Measurements from ENCODE around the gene RBP5. TPM values are rescaled to one million over a fixed set of nuclear protein-coding genes. Genes with fewer than 3 reads are reported as not detected.

Gene RBP5
- total RNA-seq, 1 experiment from 2014 or later = not detected

DNA sequence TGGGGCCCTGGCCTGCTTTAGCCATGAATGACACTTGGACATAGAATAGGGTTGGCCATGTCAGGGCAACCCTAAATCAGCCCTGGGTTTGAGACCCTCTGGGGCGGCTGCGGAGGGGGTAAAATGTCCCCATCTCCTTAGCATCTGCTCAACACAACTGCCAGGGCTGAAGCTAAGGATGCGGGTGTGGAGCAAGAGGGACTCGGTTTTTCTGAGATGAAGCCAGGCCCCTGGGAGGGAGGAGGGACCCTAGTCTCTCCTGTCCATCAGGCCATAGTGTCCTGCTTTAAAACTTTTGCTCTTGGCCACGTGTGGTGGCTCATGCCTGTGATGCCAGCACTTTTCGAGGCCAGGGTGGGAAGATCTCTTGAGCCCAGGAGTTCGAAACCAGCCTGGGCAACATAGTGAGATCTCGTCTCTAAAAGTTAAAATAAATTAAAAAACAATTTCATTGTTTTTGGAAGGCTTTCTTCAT lies 35.7 kb downstream of the RBP5 start:
- in situ Hi-C loops (cut with HindIII; ENCODE audit: low pct_unique_long_range_greater_than_20kb, low sequenced_read_pairs) = no loop called here
- DNase-seq (ENCODE audit: low read depth) = no peak

DNA sequence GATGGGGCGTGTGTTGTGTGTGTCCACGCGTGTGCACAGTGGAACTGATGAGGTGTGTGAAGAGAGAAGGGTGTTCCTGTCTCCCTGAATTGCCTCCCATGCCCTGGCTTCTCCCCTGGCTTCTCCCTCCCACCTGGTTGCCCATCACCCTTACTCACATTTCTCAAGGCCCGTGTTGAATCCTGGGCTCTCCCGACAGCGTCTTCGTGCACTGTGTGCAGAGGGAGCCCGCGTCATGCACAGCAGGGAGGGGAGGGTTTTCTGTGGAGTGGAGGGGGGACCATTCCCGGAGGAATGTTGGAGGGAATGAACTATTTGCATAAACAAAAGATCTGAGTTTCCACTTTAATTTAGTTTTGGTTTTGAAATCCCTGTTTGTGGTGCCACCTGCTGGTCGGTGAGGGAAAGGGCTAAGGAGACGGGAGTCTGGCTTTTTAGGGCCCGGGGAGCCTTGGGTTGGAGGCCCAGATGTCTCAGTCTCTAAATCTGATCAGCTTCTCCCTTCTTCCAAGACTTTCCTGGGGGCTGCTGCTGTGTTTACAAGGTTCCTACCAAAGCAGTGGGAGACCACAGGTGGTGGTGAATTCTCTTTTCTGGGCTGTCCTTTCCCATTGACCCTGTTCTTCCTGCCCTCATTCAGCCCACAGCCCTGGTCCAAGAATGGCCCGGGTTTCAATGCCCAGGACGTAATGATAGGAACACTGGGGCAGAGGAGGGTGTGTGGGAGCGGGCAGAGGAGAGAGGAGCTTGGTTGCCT lies 36.3 kb downstream of the RBP5 start, which contains the start of gene C1R:
Gene C1R, minus strand, starts transcription at position 217 of the 757 bp plus-strand sequence. Its CDS starts 57 bp downstream, at position 160.
- in situ Hi-C loops (cut with HindIII; ENCODE audit: low pct_unique_long_range_greater_than_20kb, low sequenced_read_pairs) = no loop called here

DNA sequence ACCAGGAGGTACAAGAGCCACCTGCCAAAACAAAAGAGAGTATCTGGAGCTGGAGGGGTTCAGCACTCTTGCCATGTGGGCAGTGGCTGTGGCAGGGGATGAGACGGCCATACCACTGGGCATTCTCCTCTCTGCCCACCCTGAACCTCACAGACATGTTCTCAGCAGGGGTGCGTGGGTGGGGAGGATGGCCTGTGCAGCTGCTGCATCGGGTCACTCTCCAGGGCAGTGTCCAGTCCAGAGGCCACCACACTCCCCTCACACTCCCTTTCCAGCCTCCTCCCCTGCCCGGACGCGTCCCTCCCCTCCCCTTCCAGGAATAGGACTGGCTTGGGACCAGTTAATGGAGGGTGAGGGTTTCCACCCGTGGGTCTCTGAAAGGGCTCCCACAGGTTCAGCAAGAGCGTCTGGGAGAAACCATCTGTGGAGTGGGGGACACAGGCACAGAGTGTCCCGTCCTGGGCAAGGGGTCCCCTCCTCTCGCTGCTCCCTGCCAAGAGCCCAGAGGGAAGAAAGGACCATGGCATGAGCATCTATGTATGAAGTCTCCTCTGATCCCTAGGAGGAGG lies 36.9 kb downstream of the RBP5 start:
- in situ Hi-C loops (cut with HindIII; ENCODE audit: low pct_unique_long_range_greater_than_20kb, low sequenced_read_pairs) = no loop called here
- no peak for DNase-seq (ENCODE audit: low read depth)

More for the DNA sequence above, 36.3 kb downstream of the RBP5 start, which contains the start of gene C1R:
- DNase-seq (ENCODE audit: low read depth) = peak; percentile 56

DNA sequence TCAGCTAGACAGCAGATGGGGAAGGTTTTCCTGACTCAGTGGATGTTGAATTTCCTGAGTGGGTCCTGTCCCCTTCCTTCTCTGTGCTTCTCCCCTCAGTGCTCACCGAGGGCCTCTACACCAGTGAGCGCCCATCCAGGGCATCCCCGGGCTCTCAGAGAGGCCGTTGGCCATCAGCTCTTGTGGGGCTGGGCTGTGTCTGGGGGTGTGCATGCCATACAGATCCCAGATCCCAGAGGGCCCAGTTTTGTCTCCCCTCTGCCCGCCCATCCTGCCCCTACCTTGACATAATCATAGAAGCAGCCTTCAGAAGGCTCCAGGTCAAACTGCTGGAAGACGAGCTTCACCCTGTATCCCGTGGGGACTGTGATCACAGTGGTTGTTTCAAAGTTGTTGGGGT lies 37.5 kb downstream of the RBP5 start:
- in situ Hi-C loops (cut with HindIII; ENCODE audit: low pct_unique_long_range_greater_than_20kb, low sequenced_read_pairs) = no loop called here
- DNase-seq (ENCODE audit: low read depth) = no peak

DNA sequence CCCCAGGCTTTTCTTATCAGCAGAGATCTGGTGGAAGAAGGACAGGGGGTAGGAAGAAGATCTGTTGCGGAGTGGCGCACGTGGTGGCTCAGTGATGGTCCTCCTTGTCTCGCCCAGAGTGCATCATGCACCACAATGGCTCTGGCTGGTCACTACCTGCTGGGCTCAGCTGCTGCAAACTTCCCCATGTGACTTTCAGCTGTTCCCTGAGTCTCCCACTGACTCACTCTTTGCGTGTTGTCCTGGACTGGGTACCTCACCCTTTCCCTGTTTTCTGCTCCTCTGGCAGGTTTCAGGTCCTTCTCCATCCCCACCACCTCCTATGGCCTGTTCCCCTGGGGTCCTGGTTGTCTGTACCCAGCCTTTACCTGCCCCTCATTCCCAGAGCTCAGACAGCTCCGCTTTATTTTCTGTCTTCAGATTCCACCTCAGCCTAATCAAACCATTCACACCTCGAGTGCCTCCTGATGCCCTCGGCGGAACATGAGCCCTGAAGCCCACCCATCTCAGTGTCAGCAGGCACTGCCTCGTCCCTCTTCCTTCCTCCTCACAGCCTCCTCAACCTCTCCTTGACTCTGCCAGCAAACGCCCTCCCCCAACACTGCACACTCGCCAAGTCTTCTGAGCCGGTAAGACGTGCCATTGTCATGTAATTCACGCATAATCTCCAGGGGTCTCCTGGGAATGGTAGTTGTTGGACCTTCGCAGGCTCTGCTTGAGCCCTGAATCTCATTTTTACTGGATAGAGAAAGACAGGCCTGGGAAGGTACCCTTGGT lies 38.3 kb downstream of the RBP5 start:
- in situ Hi-C loops (cut with HindIII; ENCODE audit: low pct_unique_long_range_greater_than_20kb, low sequenced_read_pairs) = no loop called here
- no peak for DNase-seq (ENCODE audit: low read depth)

DNA sequence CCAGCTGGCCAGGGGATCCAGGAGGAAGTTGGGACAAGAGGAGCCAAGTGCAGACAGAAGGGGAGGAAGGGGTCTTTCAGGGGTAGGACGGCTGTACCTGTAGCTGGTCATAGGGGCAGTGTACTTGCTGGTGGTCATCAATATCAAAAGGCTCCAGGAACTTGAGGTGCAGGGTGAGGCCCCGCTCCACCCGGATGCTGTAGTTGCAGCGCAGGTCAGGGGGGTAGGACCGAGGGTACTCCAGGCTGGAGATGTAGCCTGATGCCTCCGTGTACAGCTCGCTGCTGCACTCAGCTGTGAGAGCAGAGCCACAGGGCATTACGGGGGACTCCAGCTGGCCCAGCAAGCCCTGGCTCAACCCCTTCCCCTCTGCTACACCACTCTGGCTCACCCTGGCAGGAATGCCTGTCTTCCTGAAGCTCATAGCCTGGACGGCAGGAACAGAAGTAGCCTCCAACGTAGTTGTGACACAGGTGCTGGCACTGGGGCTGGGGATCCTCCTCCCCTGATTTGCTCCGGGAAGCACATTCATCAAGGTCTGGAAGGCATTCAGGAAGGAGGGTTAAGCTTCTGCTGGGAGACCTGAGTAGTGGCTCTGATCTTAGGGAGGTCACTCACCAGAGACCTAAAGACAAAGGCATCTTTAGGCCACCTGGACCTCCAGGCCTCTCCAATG lies 39.4 kb downstream of the RBP5 start:
- no peak for DNase-seq (ENCODE audit: low read depth)
- in situ Hi-C loops (cut with HindIII; ENCODE audit: low pct_unique_long_range_greater_than_20kb, low sequenced_read_pairs) = no loop called here

DNA sequence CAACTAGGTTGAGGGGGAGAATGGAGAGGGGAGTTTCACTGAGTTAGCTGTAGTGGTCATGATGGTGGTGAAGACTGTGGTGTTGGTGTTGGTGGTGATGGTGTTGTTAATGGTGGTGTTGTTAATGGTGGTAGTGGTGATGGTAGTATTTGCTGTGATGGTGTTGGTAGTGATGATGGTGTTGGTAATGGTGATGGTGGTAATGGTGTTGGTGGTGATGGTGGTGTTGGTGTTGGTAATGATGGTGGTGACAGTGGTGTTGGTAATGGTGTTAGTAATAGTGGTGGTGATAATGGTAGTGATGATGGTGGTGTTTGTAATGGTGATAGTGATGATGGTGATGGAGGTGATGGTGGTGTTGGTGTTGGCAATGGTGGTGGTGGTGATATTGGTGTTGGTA lies 45.6 kb downstream of the RBP5 start:
- no peak for DNase-seq (ENCODE audit: low read depth)
- in situ Hi-C loops (cut with HindIII; ENCODE audit: low pct_unique_long_range_greater_than_20kb, low sequenced_read_pairs) = no loop called here

DNA sequence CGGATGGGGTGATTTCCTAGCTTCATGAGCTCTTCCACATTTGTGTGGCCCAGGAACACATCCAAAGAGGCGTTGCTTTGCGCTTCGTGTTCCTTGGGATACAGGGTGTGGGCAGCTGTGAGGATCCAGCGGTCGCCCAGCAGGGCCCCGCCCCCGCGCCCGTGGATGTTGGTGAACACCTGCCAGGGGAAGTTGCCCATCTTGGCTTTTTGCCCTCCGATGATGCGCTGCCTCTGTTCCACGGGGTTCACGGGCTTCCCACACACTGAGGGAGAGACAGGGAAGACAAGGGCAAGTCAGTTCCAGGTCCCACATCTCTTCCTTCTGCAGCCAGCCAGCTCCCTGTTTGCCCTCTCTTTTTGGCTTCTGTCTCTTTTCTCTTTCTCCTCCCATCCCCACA lies 47.7 kb downstream of the RBP5 start:
- DNase-seq (ENCODE audit: low read depth) = no peak
- in situ Hi-C loops (cut with HindIII; ENCODE audit: low pct_unique_long_range_greater_than_20kb, low sequenced_read_pairs) = no loop called here

DNA sequence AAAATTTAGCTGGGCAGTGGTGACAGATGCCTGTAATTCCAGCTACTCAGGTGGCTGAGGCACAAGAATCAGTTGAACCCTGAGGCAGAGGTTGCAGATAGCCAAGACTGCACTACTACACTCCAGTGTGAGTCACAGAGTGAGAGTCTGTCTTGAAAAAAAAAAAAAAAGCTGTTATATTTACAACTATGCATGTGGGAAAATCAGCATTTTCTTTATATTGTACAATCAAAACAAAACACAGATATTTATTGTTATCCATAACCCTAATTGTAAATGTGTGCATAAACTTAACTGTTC lies 48.9 kb downstream of the RBP5 start:
- DNase-seq (ENCODE audit: low read depth) = peak; percentile 38

DNA sequence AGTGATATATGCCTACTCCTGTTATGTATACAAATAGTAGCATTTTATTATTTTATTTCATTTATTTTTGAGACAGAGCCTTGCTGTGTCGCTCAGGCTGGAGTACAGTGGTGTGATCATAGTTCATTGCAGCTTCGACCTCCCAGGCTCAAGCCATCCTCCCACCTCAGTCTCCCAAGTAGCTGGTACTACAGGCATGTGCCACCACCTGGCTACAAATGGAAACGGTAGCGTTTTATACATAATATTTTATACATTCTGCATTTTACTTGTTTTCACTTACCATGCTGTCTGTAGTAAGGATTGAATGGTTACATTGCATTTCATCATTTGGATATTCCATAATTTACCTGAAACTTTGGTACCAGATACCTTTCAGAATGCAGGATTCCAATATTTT lies 50.5 kb downstream of the RBP5 start:
- in situ Hi-C loops (cut with HindIII; ENCODE audit: low pct_unique_long_range_greater_than_20kb, low sequenced_read_pairs) = no loop called here
- no peak for DNase-seq (ENCODE audit: low read depth)

More for the DNA sequence above, 48.9 kb downstream of the RBP5 start:
- in situ Hi-C loops (cut with HindIII; ENCODE audit: low pct_unique_long_range_greater_than_20kb, low sequenced_read_pairs) = no loop called here

DNA sequence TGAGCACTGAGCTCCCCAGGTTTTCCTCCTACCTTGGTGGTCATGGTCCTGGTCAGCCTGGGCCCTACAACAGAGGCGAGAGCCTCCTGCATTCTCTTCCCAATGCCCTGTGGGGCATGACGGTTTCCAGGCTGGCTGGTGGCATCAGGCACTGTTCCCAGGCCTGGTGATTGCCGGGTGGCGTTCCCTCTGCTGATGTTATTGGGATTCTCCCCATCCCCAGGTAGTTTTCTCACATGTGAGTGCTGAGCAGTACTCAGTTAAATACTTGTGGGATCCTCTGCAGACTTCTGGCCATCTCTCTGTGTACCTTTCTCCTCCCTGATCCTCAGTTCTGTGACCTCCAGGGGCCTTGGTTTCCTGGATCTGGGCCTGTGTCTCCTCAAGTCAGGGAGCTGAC lies 52.2 kb downstream of the RBP5 start:
- in situ Hi-C loops (cut with HindIII; ENCODE audit: low pct_unique_long_range_greater_than_20kb, low sequenced_read_pairs) = no loop called here
- no peak for DNase-seq (ENCODE audit: low read depth)

DNA sequence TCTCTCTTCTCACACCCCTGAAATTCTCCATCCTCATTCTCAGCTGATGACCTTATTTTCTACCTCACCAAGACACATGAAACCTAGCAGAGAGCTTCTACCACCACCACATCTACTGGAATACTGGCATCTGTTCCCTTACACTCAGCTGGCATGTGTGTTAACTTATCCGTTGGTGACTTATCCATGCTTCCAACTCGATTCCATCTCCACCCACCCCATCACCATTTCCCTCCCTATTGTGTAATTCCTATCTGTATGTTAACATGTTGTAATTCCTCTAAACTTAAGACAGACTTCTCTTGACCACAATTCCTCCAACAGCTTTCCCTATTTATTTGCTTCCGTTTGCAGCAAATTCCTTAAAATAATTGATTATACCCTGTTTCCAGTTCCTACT lies 52.8 kb downstream of the RBP5 start:
- in situ Hi-C loops (cut with HindIII; ENCODE audit: low pct_unique_long_range_greater_than_20kb, low sequenced_read_pairs) = no loop called here
- DNase-seq (ENCODE audit: low read depth) = no peak

DNA sequence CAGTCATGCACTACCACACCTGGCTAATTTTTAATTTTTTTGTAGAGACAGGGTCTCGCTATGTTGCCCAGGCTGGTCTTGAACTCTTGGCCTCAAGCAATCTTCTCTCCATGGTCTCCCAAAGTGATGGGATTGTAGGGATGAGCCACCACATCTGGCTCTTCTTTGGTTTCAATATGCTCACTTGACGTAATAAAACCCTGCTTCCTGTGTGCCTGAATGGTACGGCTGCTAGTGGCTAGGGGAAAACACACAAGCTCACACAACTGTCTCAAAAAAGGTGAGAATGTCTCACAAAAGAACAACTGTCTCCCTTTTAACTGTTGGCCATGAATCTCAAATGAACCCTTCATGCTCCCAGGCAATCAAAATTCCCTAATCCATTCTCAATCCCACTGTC lies 53.2 kb downstream of the RBP5 start:
- in situ Hi-C loops (cut with HindIII; ENCODE audit: low pct_unique_long_range_greater_than_20kb, low sequenced_read_pairs) = no loop called here
- DNase-seq (ENCODE audit: low read depth) = no peak

DNA sequence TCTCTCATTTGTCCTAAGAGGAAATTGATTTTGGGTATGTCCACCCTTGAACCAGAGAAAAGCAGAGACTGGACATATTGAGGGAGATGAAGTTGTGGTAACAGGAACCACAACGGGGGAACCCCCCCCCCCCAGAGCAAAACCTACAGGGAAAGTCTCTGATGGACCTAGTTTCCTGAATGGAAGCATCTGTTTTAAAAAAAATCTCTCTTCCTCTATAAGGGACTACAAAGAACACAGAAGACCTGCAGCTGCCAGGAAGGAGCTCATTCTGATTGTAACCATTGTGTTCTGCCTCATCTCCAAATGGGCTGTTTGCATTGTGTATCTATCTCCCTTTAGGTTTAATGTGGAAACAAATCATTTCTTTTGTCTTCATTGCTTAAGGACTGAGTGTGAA lies 54.7 kb downstream of the RBP5 start:
- no peak for DNase-seq (ENCODE audit: low read depth)
- in situ Hi-C loops (cut with HindIII; ENCODE audit: low pct_unique_long_range_greater_than_20kb, low sequenced_read_pairs) = no loop called here

Other genes with a start within 250 kb of the RBP5 start
- 25.4 and 37.8 TPM in 2 replicates for gene LRRC23, start 224.1 kb downstream of the RBP5 start, total RNA-seq (2014; rRNA removed; shearing (Covaris generic); ENCODE audit: low replicate concordance)
- gene ENO2, start 214.3 kb downstream of the RBP5 start, total RNA-seq (2014; rRNA removed; shearing (Covaris generic); ENCODE audit: low replicate concordance) = 91.9 and 127 TPM in 2 replicates
- gene ATN1, start 200.9 kb downstream of the RBP5 start, total RNA-seq (2014; rRNA removed; shearing (Covaris generic); ENCODE audit: low replicate concordance) = 0.84 and 2.8 TPM in 2 replicates
- gene RNU7-1, start 185.1 kb downstream of the RBP5 start, total RNA-seq (2014; rRNA removed; shearing (Covaris generic); ENCODE audit: low replicate concordance) = not detected in 2 replicates
- 105 and 107 TPM in 2 replicates for gene C12orf57, start 184.9 kb downstream of the RBP5 start, total RNA-seq (2014; rRNA removed; shearing (Covaris generic); ENCODE audit: low replicate concordance)
- gene PTPN6, start 177.5 kb downstream of the RBP5 start, total RNA-seq (2014; rRNA removed; shearing (Covaris generic); ENCODE audit: low replicate concordance) = 28.3 and 30.2 TPM in 2 replicates
- 458 and 488 TPM in 2 replicates for gene PHB2, start 158.2 kb downstream of the RBP5 start, total RNA-seq (2014; rRNA removed; shearing (Covaris generic); ENCODE audit: low replicate concordance)
- gene EMG1, start 158.0 kb downstream of the RBP5 start, total RNA-seq (2014; rRNA removed; shearing (Covaris generic); ENCODE audit: low replicate concordance) = 43.4 and 93.6 TPM in 2 replicates
- gene LPCAT3, start 110.4 kb downstream of the RBP5 start, total RNA-seq (2014; rRNA removed; shearing (Covaris generic); ENCODE audit: low replicate concordance) = 19.5 and 26.3 TPM in 2 replicates
- gene C1S, start 68.2 kb downstream of the RBP5 start, total RNA-seq (2014; rRNA removed; shearing (Covaris generic); ENCODE audit: low replicate concordance) = 9.5 and 11.0 TPM in 2 replicates
- gene C1R, start 36.4 kb downstream of the RBP5 start, total RNA-seq (2014; rRNA removed; shearing (Covaris generic); ENCODE audit: low replicate concordance) = 9.8 and 19.0 TPM in 2 replicates
- gene C1RL, start 19.7 kb downstream of the RBP5 start, total RNA-seq (2014; rRNA removed; shearing (Covaris generic); ENCODE audit: low replicate concordance) = 14.8 and 22.4 TPM in 2 replicates
- gene CLSTN3, start 1.5 kb upstream of the RBP5 start, total RNA-seq (2014; rRNA removed; shearing (Covaris generic); ENCODE audit: low replicate concordance) = 3.4 and 13.8 TPM in 2 replicates
- 31.9 and 45.3 TPM in 2 replicates for gene PEX5, start 60.8 kb upstream of the RBP5 start, total RNA-seq (2014; rRNA removed; shearing (Covaris generic); ENCODE audit: low replicate concordance)
- not detected in 2 replicates for gene ACSM4, start 175.2 kb upstream of the RBP5 start, total RNA-seq (2014; rRNA removed; shearing (Covaris generic); ENCODE audit: low replicate concordance)